HepG2 (cell line): ENCODE measurements around the gene CCDC181. TPM values are rescaled to one million over a fixed set of nuclear protein-coding genes. Genes with fewer than 3 reads are reported as not detected.

Experiments
- CEBPG ChIP-seq: IDR thresholded peaks from 2 replicates; pipeline ENCODE4 v1.6.1; 2016
- EEA1 ChIP-seq: sonication (generic); formaldehyde crosslinking; IDR thresholded peaks from 2 replicates; pipeline ENCODE4 v1.5.1; 2020; ENCODE audit warnings: mild to moderate bottlenecking, missing genetic modification reagents, borderline replicate concordance
- ELF1 ChIP-seq: sonication (generic); formaldehyde crosslinking; IDR thresholded peaks from 2 replicates; pipeline ENCODE4 v1.4.0; 2020; ENCODE audit warnings: missing genetic modification reagents
- IRF2 ChIP-seq: IDR thresholded peaks from 2 replicates; pipeline ENCODE4 v1.6.1; 2018; ENCODE audit warnings: missing genetic modification reagents, missing compliant biosample characterization
- KDM2A ChIP-seq: sonication (generic); formaldehyde crosslinking; IDR thresholded peaks from 2 replicates; pipeline ENCODE4 v1.4.0; 2020; ENCODE audit warnings: low read depth, missing genetic modification reagents, borderline replicate concordance
- MAZ ChIP-seq, 2 experiments: sonication (generic) in 1 of 2; formaldehyde crosslinking in 1 of 2; IDR thresholded peaks; 2 replicates each; pipeline versions ENCODE4 v1.5.0 to v1.6.1; 2012 to 2020; ENCODE audit warnings: low read depth in 2 of 2, mild to moderate bottlenecking in 2 of 2, borderline replicate concordance in 1 of 2, improper control_type of control experiment in 1 of 2, low read length in 1 of 2, missing genetic modification reagents in 1 of 2, moderate library complexity in 1 of 2
- NR2C2 ChIP-seq: sonication (generic); formaldehyde crosslinking; IDR thresholded peaks from 2 replicates; pipeline ENCODE4 v1.4.0; 2020; ENCODE audit warnings: missing genetic modification reagents, mild to moderate bottlenecking, moderate library complexity, borderline replicate concordance
- SOX6 ChIP-seq, 2 experiments: fragments of 450-650 bp in 1 of 2; sonication (generic) in 1 of 2; formaldehyde crosslinking in 1 of 2; IDR thresholded peaks; 2 replicates each; pipeline versions ENCODE4 v1.4.0 to v1.6.1; 2017 to 2020; ENCODE audit warnings: antibody characterized with exemption in 1 of 2, mild to moderate bottlenecking in 1 of 2, missing genetic modification reagents in 1 of 2
- SSRP1 ChIP-seq: IDR thresholded peaks from 2 replicates; pipeline ENCODE4 v1.6.1; 2016; ENCODE audit warnings: control low read depth
- ZBTB21 ChIP-seq: sonication (generic); formaldehyde crosslinking; IDR thresholded peaks from 2 replicates; pipeline ENCODE4 v1.4.0; 2020; ENCODE audit warnings: missing genetic modification reagents
- ZNF138 ChIP-seq: sonication (generic); formaldehyde crosslinking; IDR thresholded peaks from 2 replicates; pipeline ENCODE4 v1.5.0; 2020; ENCODE audit warnings: mild to moderate bottlenecking, low read depth, missing genetic modification reagents
- ZNF589 ChIP-seq: sonication (generic); formaldehyde crosslinking; conservative IDR thresholded peaks from 2 replicates; pipeline ENCODE4 v1.8.0; 2022; ENCODE audit warnings: mild to moderate bottlenecking, moderate library complexity, missing genetic modification reagents
- ZNF670 ChIP-seq: sonication (generic); formaldehyde crosslinking; IDR thresholded peaks from 2 replicates; pipeline ENCODE4 v1.8.0; 2022; ENCODE audit warnings: mild to moderate bottlenecking, missing genetic modification reagents, borderline replicate concordance
- ZNF720 ChIP-seq: sonication (generic); formaldehyde crosslinking; IDR thresholded peaks from 2 replicates; pipeline ENCODE4 v1.4.0; 2020; ENCODE audit warnings: missing genetic modification reagents
- polyA plus RNA-seq, 8 experiments: library from polyadenylated mRNA; depleted of rRNA in 3 of 8; stranded (reverse) in 7 of 8; unstranded in 1 of 8; fragments of >200 nt; fragmentation: Illumina TruSeq in 4 of 8; extraction: Trizol in 4 of 8; gene quantifications; 2 replicates each; pipeline versions ENCODE4 v1.2.1 to v1.2.3, GENCODE V29; 2011 to 2016; ENCODE audit warnings: low read depth in 4 of 8, missing spikeins in 1 of 8, mixed read lengths in 1 of 8; ENCODE audit not compliant: insufficient read depth in 1 of 8
- total RNA-seq, 5 experiments: library from RNA; depleted of rRNA; stranded (reverse); fragments of >200 nt; fragmentation: Illumina TruSeq; extraction: Trizol; gene quantifications; 2 replicates each; pipeline ENCODE4 v1.2.3, GENCODE V29; 2016; ENCODE audit warnings: low read depth in 1 of 5
- TF ChIP-seq, protein P1 (sequence below): sonication (generic); formaldehyde crosslinking; IDR thresholded peaks from 2 replicates; pipeline ENCODE4 v1.4.0; 2020; ENCODE audit warnings: missing genetic modification reagents, borderline replicate concordance
- TF ChIP-seq, protein P2 (sequence below): sonication (generic); formaldehyde crosslinking; IDR thresholded peaks from 2 replicates; pipeline ENCODE4; 2020; ENCODE audit warnings: missing genetic modification reagents, mild to moderate bottlenecking, borderline replicate concordance
- TF ChIP-seq, protein P3 (sequence below): sonication (generic); formaldehyde crosslinking; conservative IDR thresholded peaks from 2 replicates; pipeline ENCODE4 v1.4.0; 2020; ENCODE audit warnings: missing genetic modification reagents
- TF ChIP-seq, protein P4 (sequence below): sonication (generic); formaldehyde crosslinking; IDR thresholded peaks from 2 replicates; pipeline ENCODE4 v1.8.1; 2023; ENCODE audit warnings: mild to moderate bottlenecking, missing genetic modification reagents

Gene CCDC181
- total and polyA plus RNA-seq, 2 of the 13 experiments (the other 11 are each of a cell fraction or from before 2014, with no cell fraction given), result 0.07 TPM; not detected in 1

DNA sequence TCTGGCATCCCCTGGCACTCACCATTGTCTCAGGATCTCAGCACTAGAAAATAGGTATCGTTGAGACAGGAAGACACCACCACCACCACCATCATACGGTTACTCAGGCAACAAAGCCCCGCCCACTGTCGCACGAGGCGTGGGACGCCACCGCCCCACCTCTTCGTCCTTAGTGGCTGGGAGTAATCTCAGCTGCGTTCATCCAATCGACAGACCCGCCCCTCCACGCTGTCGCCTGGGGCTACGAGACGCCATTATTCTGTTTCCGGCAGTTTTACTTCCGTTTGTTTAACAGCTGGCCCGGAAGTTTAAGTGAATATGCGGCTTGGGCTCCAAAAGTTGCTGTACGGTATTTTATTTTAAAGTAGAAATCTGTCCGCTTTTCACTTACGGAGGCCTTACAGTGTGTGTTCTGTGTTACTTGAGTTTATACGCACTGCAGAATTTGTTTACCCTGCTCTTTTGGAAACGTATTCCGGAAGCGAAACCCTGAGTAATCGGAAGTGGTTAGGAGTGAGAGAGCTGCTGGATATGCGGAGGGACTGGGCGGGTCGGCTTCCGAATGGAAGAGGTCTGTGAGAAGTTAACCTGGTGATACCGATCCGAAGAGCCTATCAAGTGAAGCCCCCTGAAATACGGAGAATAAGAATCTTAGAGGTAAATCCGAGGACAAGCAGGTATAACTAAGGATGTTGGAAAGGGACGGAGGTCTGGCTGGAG lies 59.4 kb downstream of the CCDC181 start, which contains the start of the genes BLZF1 and NME7 (continued):
- TF ChIP-seq, protein P1, sequence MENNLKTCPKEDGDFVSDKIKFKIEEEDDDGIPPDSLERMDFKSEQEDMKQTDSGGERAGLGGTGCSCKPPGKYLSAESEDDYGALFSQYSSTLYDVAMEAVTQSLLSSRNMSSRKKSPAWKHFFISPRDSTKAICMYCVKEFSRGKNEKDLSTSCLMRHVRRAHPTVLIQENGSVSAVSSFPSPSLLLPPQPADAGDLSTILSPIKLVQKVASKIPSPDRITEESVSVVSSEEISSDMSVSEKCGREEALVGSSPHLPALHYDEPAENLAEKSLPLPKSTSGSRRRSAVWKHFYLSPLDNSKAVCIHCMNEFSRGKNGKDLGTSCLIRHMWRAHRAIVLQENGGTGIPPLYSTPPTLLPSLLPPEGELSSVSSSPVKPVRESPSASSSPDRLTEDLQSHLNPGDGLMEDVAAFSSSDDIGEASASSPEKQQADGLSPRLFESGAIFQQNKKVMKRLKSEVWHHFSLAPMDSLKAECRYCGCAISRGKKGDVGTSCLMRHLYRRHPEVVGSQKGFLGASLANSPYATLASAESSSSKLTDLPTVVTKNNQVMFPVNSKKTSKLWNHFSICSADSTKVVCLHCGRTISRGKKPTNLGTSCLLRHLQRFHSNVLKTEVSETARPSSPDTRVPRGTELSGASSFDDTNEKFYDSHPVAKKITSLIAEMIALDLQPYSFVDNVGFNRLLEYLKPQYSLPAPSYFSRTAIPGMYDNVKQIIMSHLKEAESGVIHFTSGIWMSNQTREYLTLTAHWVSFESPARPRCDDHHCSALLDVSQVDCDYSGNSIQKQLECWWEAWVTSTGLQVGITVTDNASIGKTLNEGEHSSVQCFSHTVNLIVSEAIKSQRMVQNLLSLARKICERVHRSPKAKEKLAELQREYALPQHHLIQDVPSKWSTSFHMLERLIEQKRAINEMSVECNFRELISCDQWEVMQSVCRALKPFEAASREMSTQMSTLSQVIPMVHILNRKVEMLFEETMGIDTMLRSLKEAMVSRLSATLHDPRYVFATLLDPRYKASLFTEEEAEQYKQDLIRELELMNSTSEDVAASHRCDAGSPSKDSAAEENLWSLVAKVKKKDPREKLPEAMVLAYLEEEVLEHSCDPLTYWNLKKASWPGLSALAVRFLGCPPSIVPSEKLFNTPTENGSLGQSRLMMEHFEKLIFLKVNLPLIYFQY (CRISPR knock-in tag), result no peak; the same call in 1 of the 2 replicates
- TF ChIP-seq ZNF138 (no peak), ZNF589 (CRISPR knock-in tag) (no peak), SSRP1 (CRISPR knock-in tag) (peak; percentile 33; the same call in 1 of the 2 replicates), NR2C2 (CRISPR knock-in tag) (peak; percentile 99), MAZ (IDR thresholded peaks at IDR 0.05; ENCODE audit: borderline replicate concordance, low read depth, low read length) (peak; percentile 29; the same call in 1 of the 2 replicates), MAZ (CRISPR knock-in tag; IDR thresholded peaks at IDR 0.05; ENCODE audit: low read depth) (no peak), ELF1 (peak; percentile 84), SOX6 (IDR thresholded peaks at IDR 0.05) (no peak), SOX6 (CRISPR knock-in tag; IDR thresholded peaks at IDR 0.05) (0 out of 2 replicates have a peak, but pooled peaks have one; percentile 49), ZBTB21 (CRISPR knock-in tag) (peak; percentile 73), ZNF670 (CRISPR knock-in tag) (no peak), ZNF720 (CRISPR knock-in tag) (no peak), IRF2 (CRISPR knock-in tag) (no peak; the same call in 1 of the 2 replicates), KDM2A (CRISPR knock-in tag) (no peak), EEA1 (CRISPR knock-in tag) (no peak), CEBPG (no peak)
- TF ChIP-seq, protein P2, sequence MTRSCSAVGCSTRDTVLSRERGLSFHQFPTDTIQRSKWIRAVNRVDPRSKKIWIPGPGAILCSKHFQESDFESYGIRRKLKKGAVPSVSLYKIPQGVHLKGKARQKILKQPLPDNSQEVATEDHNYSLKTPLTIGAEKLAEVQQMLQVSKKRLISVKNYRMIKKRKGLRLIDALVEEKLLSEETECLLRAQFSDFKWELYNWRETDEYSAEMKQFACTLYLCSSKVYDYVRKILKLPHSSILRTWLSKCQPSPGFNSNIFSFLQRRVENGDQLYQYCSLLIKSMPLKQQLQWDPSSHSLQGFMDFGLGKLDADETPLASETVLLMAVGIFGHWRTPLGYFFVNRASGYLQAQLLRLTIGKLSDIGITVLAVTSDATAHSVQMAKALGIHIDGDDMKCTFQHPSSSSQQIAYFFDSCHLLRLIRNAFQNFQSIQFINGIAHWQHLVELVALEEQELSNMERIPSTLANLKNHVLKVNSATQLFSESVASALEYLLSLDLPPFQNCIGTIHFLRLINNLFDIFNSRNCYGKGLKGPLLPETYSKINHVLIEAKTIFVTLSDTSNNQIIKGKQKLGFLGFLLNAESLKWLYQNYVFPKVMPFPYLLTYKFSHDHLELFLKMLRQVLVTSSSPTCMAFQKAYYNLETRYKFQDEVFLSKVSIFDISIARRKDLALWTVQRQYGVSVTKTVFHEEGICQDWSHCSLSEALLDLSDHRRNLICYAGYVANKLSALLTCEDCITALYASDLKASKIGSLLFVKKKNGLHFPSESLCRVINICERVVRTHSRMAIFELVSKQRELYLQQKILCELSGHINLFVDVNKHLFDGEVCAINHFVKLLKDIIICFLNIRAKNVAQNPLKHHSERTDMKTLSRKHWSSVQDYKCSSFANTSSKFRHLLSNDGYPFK, result peak; percentile 38; the same call in 1 of the 2 replicates
- TF ChIP-seq, protein P3, sequence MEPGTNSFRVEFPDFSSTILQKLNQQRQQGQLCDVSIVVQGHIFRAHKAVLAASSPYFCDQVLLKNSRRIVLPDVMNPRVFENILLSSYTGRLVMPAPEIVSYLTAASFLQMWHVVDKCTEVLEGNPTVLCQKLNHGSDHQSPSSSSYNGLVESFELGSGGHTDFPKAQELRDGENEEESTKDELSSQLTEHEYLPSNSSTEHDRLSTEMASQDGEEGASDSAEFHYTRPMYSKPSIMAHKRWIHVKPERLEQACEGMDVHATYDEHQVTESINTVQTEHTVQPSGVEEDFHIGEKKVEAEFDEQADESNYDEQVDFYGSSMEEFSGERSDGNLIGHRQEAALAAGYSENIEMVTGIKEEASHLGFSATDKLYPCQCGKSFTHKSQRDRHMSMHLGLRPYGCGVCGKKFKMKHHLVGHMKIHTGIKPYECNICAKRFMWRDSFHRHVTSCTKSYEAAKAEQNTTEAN (CRISPR knock-in tag), result no peak
- TF ChIP-seq, protein P4, sequence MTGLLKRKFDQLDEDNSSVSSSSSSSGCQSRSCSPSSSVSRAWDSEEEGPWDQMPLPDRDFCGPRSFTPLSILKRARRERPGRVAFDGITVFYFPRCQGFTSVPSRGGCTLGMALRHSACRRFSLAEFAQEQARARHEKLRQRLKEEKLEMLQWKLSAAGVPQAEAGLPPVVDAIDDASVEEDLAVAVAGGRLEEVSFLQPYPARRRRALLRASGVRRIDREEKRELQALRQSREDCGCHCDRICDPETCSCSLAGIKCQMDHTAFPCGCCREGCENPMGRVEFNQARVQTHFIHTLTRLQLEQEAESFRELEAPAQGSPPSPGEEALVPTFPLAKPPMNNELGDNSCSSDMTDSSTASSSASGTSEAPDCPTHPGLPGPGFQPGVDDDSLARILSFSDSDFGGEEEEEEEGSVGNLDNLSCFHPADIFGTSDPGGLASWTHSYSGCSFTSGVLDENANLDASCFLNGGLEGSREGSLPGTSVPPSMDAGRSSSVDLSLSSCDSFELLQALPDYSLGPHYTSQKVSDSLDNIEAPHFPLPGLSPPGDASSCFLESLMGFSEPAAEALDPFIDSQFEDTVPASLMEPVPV (CRISPR knock-in tag), result no peak
